ENCODE data around the gene PTPA. TPM values are rescaled to one million over a fixed set of nuclear protein-coding genes. Genes with fewer than 3 reads are reported as not detected.
A peak's percentile ranks its signal among the peaks of the same experiment; 100 is the strongest.

PTPA gene
- total and polyA plus RNA-seq, 2 of the 4 experiments (the other 2 are of a cell fraction), result 124 to 149 TPM

GRCh38 chr9:129078691-129079503, 32.3 kb upstream of the PTPA start (continued):
- TF ChIP-seq CTCF (conservative IDR thresholded peaks at IDR 0.05; ENCODE audit: low read depth, low read length), result no peak

GRCh38 chr9:129079829-129080228, 31.4 kb upstream of the PTPA start:
- H4K91ac ChIP-seq (ENCODE audit: insufficient read depth, low read depth, low read length), result no peak overlapping the region
- no peak overlapping the region; a peak in 2 of 4 replicates for H4K8ac ChIP-seq (ENCODE audit: low read depth in 2 of 2, low read length in 2 of 2)
- 88% methylated on average over 8 of the region's 13 CpGs; no CpG with 5 or more reads in 1 of the 2 experiments for WGBS, 2 experiments (ENCODE audit: extremely low coverage in 2 of 2, insufficient read length in 1 of 2)
- CTCF ChIA-PET, result no interaction called here
- peak overlapping the region; percentile 50 for H2AK9ac ChIP-seq (replicated peaks; ENCODE audit: low read depth, low read length, poor library complexity)
- no peak overlapping the region for H2BK20ac ChIP-seq (ENCODE audit: low read depth, low read length)
- H2BK120ac ChIP-seq (ENCODE audit: low read depth, low read length), result no peak overlapping the region
- ATAC-seq (ENCODE audit: low read depth) (no peak), DNase-seq (no peak)
- intact Hi-C loops (cut with micrococcal nuclease) (no loop called here), in situ Hi-C loops (cut with MboI; ENCODE audit: low sequenced_read_pairs) (no loop called here), dilution Hi-C loops (cut with HindIII; ENCODE audit: low sequenced_read_pairs, unreplicated experiment) (no loop called here)
- H3K9me3 ChIP-seq (ENCODE audit: control insufficient read depth, insufficient read depth, low read length), result no peaks in the 10 kb centered on the region
- no peak overlapping the region for H3K23ac ChIP-seq (ENCODE audit: low read depth, low read length)
- no peaks in the 10 kb centered on the region for H3K27me3 ChIP-seq (ENCODE audit: control insufficient read depth, insufficient read depth, low read length)
- H3K9ac ChIP-seq (ENCODE audit: low read depth, low read length), result no peak overlapping the region
- no peak overlapping the region for H2BK15ac ChIP-seq (ENCODE audit: low read depth, low read length)
- H4K20me1 ChIP-seq (ENCODE audit: insufficient read depth, low read length), result no peaks in the 10 kb centered on the region
- H3K27ac ChIP-seq (ENCODE audit: insufficient read depth, low read length), result no peak overlapping the region
- H3K4me1 ChIP-seq (ENCODE audit: control insufficient read depth, insufficient read depth, low read length), result peaks cover 7% of the 10 kb centered on the region; the same call in 1 of the 2 replicates
- H3K36me3 ChIP-seq (ENCODE audit: control insufficient read depth, insufficient read depth, low read length), result no peaks in the 10 kb centered on the region
- H3K18ac ChIP-seq (ENCODE audit: low read depth, low read length), result no peak overlapping the region
- peaks cover 27 to 41% of the 10 kb centered on the region in 2 experiments for H3K79me1 ChIP-seq (ENCODE audit: low read depth in 1 of 2, low read length in 2 of 2)
- H2BK5ac ChIP-seq (ENCODE audit: low read depth, low read length, poor library complexity, severe bottlenecking), result no peak overlapping the region
- no peak overlapping the region for H3K56ac ChIP-seq (ENCODE audit: extremely low read depth, insufficient read depth, low read length)
- H3K14ac ChIP-seq (replicated peaks; ENCODE audit: low read depth, low read length), result no peak overlapping the region
- no TSS peak for BruUV-seq (replicated peaks)
- peaks cover 6% of the 10 kb centered on the region; the same call in 1 of the 2 replicates for H3K9me1 ChIP-seq (ENCODE audit: insufficient read depth, low read length)
- H2AFZ ChIP-seq (replicated peaks; ENCODE audit: low read length, poor library complexity), result peak overlapping the region; percentile 71
- H3K4ac ChIP-seq (ENCODE audit: low read depth, low read length), result no peak overlapping the region
- no peak overlapping the region for H2AK5ac ChIP-seq (ENCODE audit: low read depth, low read length)
- H3K4me2 ChIP-seq (ENCODE audit: low read depth, low read length), result peak overlapping the region; percentile 85
- POLR2A ChIA-PET (ENCODE audit: unreplicated experiment), result no interaction called here
- H4K5ac ChIP-seq (ENCODE audit: low read depth, low read length), result no peak overlapping the region
- H3K4me3 ChIP-seq (ENCODE audit: insufficient read depth, low read depth, low read length), result no peak overlapping the region
- TF ChIP-seq USF2 (IDR thresholded peaks at IDR 0.05; ENCODE audit: low read depth, low read length) (no peak), MXI1 (IDR thresholded peaks at IDR 0.05; ENCODE audit: borderline replicate concordance, low read depth, low read length) (no peak), CTCF (conservative IDR thresholded peaks at IDR 0.05; ENCODE audit: low read depth, low read length) (no peak), POLR2A (IDR thresholded peaks at IDR 0.05; ENCODE audit: low read depth, low read length) (no peak), ELK1 (IDR thresholded peaks at IDR 0.05; ENCODE audit: borderline replicate concordance, low read depth, low read length) (no peak), CHD1 (IDR thresholded peaks at IDR 0.05; ENCODE audit: low read depth, low read length) (no peak), RFX5 (IDR thresholded peaks at IDR 0.05; ENCODE audit: low read depth, low read length) (no peak), NFE2L2 (IDR thresholded peaks at IDR 0.05; ENCODE audit: low read depth, low read length) (no peak), RAD21 (IDR thresholded peaks at IDR 0.05; ENCODE audit: low read length) (no peak)

Measured in IMR-90 (cell line).